ENCODE data around the gene RFTN1. TPM values are rescaled to one million over a fixed set of nuclear protein-coding genes. Genes with fewer than 3 reads are reported as not detected.

Gene RFTN1
- polyA plus RNA-seq, 3 donors from 2014 or later, result 96.5 to 194 (median 109) TPM

GRCh38 chr3:16456784-16457415, 56.6 kb downstream of the RFTN1 start:
- H3K36me3 Mint-ChIP-seq, result peaks cover 0 to 6% (median 0%) of the 10 kb centered on the region in 3 donors
- no peak for DNase-seq
- no peaks in the 10 kb centered on the region for H3K9me3 Mint-ChIP-seq
- no peak overlapping the region for H3K4me3 Mint-ChIP-seq
- H3K27me3 Mint-ChIP-seq (ENCODE audit: low read depth in 3 of 3), result no peaks in the 10 kb centered on the region
- peak overlapping the region in 1 of 6 donors; percentile 17 for H3K27ac Mint-ChIP-seq
- H3K4me1 Mint-ChIP-seq, result peaks cover 32 to 65% of the 10 kb centered on the region in 2 donors

- peaks cover 31 to 65% of the 10 kb centered on the region in 2 donors for H3K4me1 Mint-ChIP-seq
- H3K27me3 Mint-ChIP-seq (ENCODE audit: low read depth in 3 of 3), result no peaks in the 10 kb centered on the region
- H3K27ac Mint-ChIP-seq, result no peak overlapping the region
- no peak overlapping the region for H3K4me3 Mint-ChIP-seq
- no peak for DNase-seq
- peaks cover 0 to 6% (median 1%) of the 10 kb centered on the region in 3 donors for H3K36me3 Mint-ChIP-seq
- H3K9me3 Mint-ChIP-seq, result no peaks in the 10 kb centered on the region
These were observed 57.5 kb downstream of the RFTN1 start for GRCh38 chr3:16455966-16456365.

DNA sequence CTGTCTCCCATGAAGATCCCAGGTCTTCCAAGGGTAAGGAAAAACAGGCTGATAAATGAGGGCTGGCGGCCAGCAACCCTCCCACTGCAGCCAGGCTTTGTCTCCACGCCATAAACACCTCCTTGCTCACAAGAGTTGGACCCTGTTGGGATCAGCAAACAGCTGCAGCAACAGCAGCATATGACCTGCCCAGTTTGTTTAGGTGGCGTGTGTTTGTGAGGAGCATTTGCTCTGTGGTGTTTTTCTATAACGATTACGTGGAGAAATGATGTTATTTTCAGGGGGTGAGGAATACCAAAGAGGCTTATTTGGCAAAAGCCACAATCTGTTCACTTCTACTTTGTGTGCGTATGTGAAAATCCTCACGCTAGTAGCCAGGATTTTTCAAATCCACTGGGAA, 58.5 kb downstream of the RFTN1 start:
- Mint-ChIP-seq H3K36me3 (peaks cover 0 to 10% (median 3%) of the 10 kb centered on the region in 3 donors), H3K4me3 (no peak overlapping the region), H3K27me3 (ENCODE audit: low read depth in 3 of 3) (peaks cover 0 to 3% (median 0%) of the 10 kb centered on the region in 3 donors), H3K9me3 (no peaks in the 10 kb centered on the region), H3K4me1 (peaks cover 36 to 66% of the 10 kb centered on the region in 2 donors), H3K27ac (peak overlapping the region in 1 of 6 donors; percentile 67)
- DNase-seq, result no peak

DNA sequence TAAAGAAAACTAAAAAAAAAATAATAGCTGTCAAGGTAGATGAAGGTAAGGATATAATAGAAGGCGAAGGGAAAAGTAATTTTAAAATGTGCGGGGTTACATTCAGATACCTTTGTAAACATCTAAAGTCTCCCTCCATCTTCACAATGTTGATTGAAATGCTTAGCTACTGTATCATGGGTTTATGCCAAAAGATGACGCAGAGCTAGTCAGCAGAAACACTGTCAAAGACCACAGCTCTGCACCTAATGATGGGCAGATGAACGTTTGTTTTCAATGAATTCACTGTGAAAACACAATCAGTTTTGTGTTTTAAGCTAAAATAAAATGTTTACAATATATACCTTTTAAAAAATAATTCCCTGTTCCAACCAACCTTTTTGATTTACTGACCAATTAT, 61.2 kb downstream of the RFTN1 start:
- H3K36me3 Mint-ChIP-seq, result peaks cover 0 to 13% (median 6%) of the 10 kb centered on the region in 3 donors
- peak overlapping the region in 2 of 6 donors; percentile 13 to 61 for H3K27ac Mint-ChIP-seq
- H3K4me1 Mint-ChIP-seq, result peaks cover 43 to 81% of the 10 kb centered on the region in 2 donors
- no peak overlapping the region for H3K4me3 Mint-ChIP-seq
- DNase-seq, result no peak
- no peaks in the 10 kb centered on the region for H3K9me3 Mint-ChIP-seq
- H3K27me3 Mint-ChIP-seq (ENCODE audit: low read depth in 3 of 3), result peaks cover 0 to 3% (median 0%) of the 10 kb centered on the region in 3 donors

DNA sequence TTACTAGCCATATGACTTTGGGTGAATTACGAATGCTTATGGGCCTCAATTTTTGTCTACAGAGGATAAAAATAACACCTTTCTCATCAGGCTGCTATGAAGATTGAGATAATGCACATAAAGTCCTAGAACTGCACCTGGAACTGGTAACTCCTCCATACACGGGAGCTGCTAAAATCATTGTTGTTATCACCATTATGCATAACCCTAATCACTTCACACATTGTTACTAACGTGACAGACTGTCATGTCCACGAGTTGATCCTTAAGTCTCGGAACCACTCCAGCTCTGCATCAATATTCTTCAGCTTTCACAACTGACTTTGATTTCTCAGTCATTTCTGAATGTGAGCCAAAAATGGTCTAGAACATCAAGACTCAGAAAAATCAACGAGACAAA, 64.1 kb downstream of the RFTN1 start:
- no peaks in the 10 kb centered on the region for H3K9me3 Mint-ChIP-seq
- H3K36me3 Mint-ChIP-seq, result peaks cover 0 to 22% (median 6%) of the 10 kb centered on the region in 3 donors
- H3K27me3 Mint-ChIP-seq (ENCODE audit: low read depth in 3 of 3), result peaks cover 0 to 6% (median 0%) of the 10 kb centered on the region in 3 donors
- no peak for DNase-seq
- H3K4me1 Mint-ChIP-seq, result peaks cover 50 to 98% of the 10 kb centered on the region in 2 donors
- H3K4me3 Mint-ChIP-seq, result no peak overlapping the region
- peak overlapping the region in 4 of 6 donors; percentile 26 to 70 (median 46) for H3K27ac Mint-ChIP-seq

DNA sequence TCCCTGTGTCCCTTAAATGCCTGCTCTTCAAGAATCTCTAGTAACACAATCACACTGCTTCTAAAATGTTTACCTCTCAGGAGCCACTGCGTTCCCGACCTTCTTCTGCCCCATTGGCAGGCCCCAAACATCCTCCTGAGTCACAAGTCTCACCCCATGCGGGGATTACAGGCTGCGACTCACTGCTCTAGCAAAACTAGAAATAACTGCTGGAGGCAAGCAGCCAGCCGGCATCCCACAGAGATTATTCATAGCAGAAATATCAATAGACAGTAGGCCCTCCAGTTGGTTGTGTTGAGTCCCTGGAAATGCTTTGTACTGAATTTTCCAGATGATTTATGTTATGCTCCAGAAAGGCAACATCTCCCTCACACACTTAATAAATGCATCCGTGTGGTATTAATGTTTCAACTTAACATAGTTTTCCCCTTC, 64.8 kb downstream of the RFTN1 start:
- peaks cover 0 to 6% (median 0%) of the 10 kb centered on the region in 3 donors for H3K27me3 Mint-ChIP-seq (ENCODE audit: low read depth in 3 of 3)
- no peak overlapping the region for H3K4me3 Mint-ChIP-seq
- H3K27ac Mint-ChIP-seq, result peak overlapping the region; percentile 30 to 76 (median 50)
- H3K36me3 Mint-ChIP-seq, result peaks cover 0 to 17% (median 6%) of the 10 kb centered on the region in 3 donors
- no peak for DNase-seq
- H3K9me3 Mint-ChIP-seq, result no peaks in the 10 kb centered on the region
- H3K4me1 Mint-ChIP-seq, result peaks cover 46 to 98% of the 10 kb centered on the region in 2 donors

GRCh38 chr3:16447135-16447534, 66.4 kb downstream of the RFTN1 start:
- Mint-ChIP-seq H3K4me3 (no peak overlapping the region), H3K27ac (peak overlapping the region in 2 of 6 donors; percentile 36 to 51), H3K9me3 (no peaks in the 10 kb centered on the region), H3K36me3 (peaks cover 0 to 22% (median 10%) of the 10 kb centered on the region in 3 donors), H3K27me3 (ENCODE audit: low read depth in 3 of 3) (peaks cover 0 to 6% (median 0%) of the 10 kb centered on the region in 3 donors), H3K4me1 (peaks cover 50 to 98% of the 10 kb centered on the region in 2 donors)
- no peak for DNase-seq

- Mint-ChIP-seq H3K36me3 (peaks cover 0 to 14% (median 7%) of the 10 kb centered on the region in 3 donors), H3K9me3 (no peaks in the 10 kb centered on the region), H3K4me3 (no peak overlapping the region), H3K27ac (peak overlapping the region in 1 of 6 donors; percentile 32), H3K27me3 (ENCODE audit: low read depth in 3 of 3) (peaks cover 0 to 6% (median 1%) of the 10 kb centered on the region in 3 donors), H3K4me1 (peaks cover 54 to 98% of the 10 kb centered on the region in 2 donors)
- no peak for DNase-seq
These were observed 69.2 kb downstream of the RFTN1 start for GRCh38 chr3:16444344-16444743.

GRCh38 chr3:16442730-16443129, 70.8 kb downstream of the RFTN1 start:
- Mint-ChIP-seq H3K9me3 (no peaks in the 10 kb centered on the region), H3K27ac (peak overlapping the region in 1 of 6 donors; percentile 15), H3K36me3 (peaks cover 0 to 14% (median 4%) of the 10 kb centered on the region in 3 donors), H3K27me3 (ENCODE audit: low read depth in 3 of 3) (peaks cover 0 to 6% (median 1%) of the 10 kb centered on the region in 3 donors), H3K4me1 (peaks cover 56 to 97% of the 10 kb centered on the region in 2 donors), H3K4me3 (no peak overlapping the region)
- DNase-seq, result no peak

GRCh38 chr3:16441371-16441875, 72.1 kb downstream of the RFTN1 start:
- no peaks in the 10 kb centered on the region for H3K9me3 Mint-ChIP-seq
- DNase-seq, result no peak
- peaks cover 54 to 94% of the 10 kb centered on the region in 2 donors for H3K4me1 Mint-ChIP-seq
- peak overlapping the region in 3 of 6 donors; percentile 29 to 57 (median 39) for H3K27ac Mint-ChIP-seq
- peaks cover 0 to 6% (median 1%) of the 10 kb centered on the region in 3 donors for H3K27me3 Mint-ChIP-seq (ENCODE audit: low read depth in 3 of 3)
- peaks cover 4 to 14% (median 7%) of the 10 kb centered on the region in 3 donors for H3K36me3 Mint-ChIP-seq
- no peak overlapping the region for H3K4me3 Mint-ChIP-seq

DNA sequence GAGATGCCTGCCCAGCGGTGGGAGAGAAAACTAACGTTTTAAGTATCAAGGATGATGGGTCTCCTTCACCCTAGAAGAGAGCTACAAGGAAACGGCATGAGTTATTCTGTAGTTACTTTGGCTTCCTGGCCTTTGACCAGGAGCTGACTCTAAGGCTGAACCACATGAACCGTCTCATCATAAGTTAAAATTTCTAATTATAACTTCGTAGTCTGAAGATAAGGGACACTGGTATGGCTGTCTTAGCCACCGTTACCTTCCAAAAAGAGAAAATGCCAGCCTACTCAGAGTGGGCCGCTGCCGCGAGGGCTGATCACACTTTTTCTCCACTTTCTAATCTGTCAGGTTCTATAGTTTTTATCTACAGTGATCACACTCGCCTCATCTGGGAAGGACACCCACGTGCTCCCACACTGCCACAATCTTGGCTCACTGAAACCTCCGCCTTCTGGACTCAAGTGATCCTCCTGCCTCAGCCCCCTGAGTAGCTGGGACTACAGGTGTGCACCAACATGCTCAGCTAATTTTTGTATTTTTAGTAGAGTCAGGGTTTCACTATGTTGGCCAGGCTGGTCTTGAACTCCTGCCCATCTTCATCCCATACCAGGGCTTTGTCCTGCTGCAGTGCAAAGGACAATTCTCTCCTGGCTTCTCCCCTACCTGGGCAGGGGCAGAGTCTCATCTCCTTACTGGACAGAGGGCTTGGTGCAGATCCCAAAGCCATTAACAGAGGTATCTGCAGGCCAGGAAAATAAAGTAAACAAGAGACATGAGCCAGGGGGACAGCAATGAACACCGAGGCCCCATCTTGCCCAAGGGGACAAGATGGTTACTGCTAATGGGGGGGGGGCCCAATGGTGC, 73.4 kb downstream of the RFTN1 start:
- peak overlapping the region in 2 of 6 donors; percentile 16 to 34 for H3K27ac Mint-ChIP-seq

GRCh38 chr3:16439163-16439847, 74.2 kb downstream of the RFTN1 start:
- Mint-ChIP-seq H3K4me1 (peaks cover 48 to 78% of the 10 kb centered on the region in 2 donors), H3K27me3 (ENCODE audit: low read depth in 3 of 3) (peaks cover 0 to 2% (median 1%) of the 10 kb centered on the region in 3 donors), H3K9me3 (no peaks in the 10 kb centered on the region), H3K4me3 (no peak overlapping the region), H3K27ac (peak overlapping the region in 2 of 6 donors; percentile 13 to 51), H3K36me3 (peaks cover 9 to 12% (median 11%) of the 10 kb centered on the region in 3 donors)
- DNase-seq, result no peak

More for the DNA sequence above, 73.4 kb downstream of the RFTN1 start:
- H3K36me3 Mint-ChIP-seq, result peaks cover 9 to 13% (median 12%) of the 10 kb centered on the region in 3 donors
- H3K9me3 Mint-ChIP-seq, result no peaks in the 10 kb centered on the region
- no peak for DNase-seq
- H3K4me1 Mint-ChIP-seq, result peaks cover 50 to 81% of the 10 kb centered on the region in 2 donors
- H3K4me3 Mint-ChIP-seq, result no peak overlapping the region
- H3K27me3 Mint-ChIP-seq (ENCODE audit: low read depth in 3 of 3), result peaks cover 0 to 3% (median 1%) of the 10 kb centered on the region in 3 donors

- Mint-ChIP-seq H3K4me3 (no peak overlapping the region), H3K9me3 (no peaks in the 10 kb centered on the region), H3K36me3 (peaks cover 9 to 15% (median 14%) of the 10 kb centered on the region in 3 donors), H3K27me3 (ENCODE audit: low read depth in 3 of 3) (peaks cover 0 to 2% (median 1%) of the 10 kb centered on the region in 3 donors), H3K4me1 (peaks cover 39 to 71% of the 10 kb centered on the region in 2 donors), H3K27ac (peak overlapping the region in 2 of 6 donors; percentile 18 to 45)
- DNase-seq, result no peak
These were observed 75.9 kb downstream of the RFTN1 start for GRCh38 chr3:16437640-16438039.

Measured in immature natural killer cell (primary cell).